ENCODE measurements around the gene MAD2L1BP. TPM values are rescaled to one million over a fixed set of nuclear protein-coding genes. Genes with fewer than 3 reads are reported as not detected.

MAD2L1BP gene
- total RNA-seq, 1 experiment from 2014 or later, result 36.6 TPM

DNA sequence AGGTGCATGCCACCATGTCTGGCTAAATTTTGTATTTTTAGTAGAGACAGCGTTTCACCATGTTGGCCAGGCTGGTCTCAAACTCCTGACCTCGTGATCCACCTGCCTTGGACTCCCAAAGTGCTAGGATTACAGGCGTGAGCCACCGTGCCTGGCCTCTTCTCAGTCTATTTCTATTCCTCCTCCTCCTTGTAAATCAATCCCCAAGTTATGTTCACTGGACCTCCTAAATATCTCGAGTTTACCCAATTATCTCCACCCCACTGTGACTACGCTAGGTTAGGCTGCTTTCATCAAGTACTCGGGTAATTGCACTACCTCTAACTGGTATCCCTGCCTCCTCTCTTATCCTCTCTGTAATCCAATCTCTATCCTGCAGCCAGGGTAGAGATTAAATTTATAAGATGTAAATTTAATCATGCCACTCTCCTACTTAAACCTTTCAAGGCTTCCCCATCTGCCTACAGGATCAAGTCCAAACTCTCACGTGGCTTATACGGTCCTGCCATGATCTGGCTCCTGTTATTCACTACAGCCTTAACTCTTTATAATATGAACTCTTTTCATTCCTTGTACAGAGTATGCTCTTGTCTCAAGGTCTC is 837 bp upstream of the MAD2L1BP start:
- ChIA-PET CTCF (no interaction called here), POLR2A (interaction anchor here (1.0 to 1.9 kb wide), 2 partner anchors 8 to 9 kb away, joined by 3 to 7 read pairs; no protein-coding TSS in a partner anchor), RAD21 (ENCODE audit: low non-redundant PET in 1 of 2, low total read pairs in 2 of 2, uncharacterized antibody in 2 of 2, unreplicated experiment in 2 of 2) (no interaction called here)
- Histone ChIP-seq H3K9me2 (ENCODE audit: insufficient read depth) (no peaks in the 10 kb centered on the region), H3K79me2 (ENCODE audit: insufficient read depth, low read length) (peaks cover 38% of the 10 kb centered on the region), H2AFZ (ENCODE audit: low read depth, low read length, poor library complexity, severe bottlenecking) (no peak overlapping the region), H3K36me3 (ENCODE audit: control insufficient read depth in 1 of 2, insufficient read depth in 2 of 2, low read length in 2 of 2) (peaks cover 8 to 13% of the 10 kb centered on the region in 2 experiments; a peak in 3 of 4 replicates), H3K4me2 (ENCODE audit: low read length) (peak overlapping the region; percentile 91), H3K9ac (ENCODE audit: low read length) (peak overlapping the region; percentile 84; the same call in 1 of the 2 replicates), H3K27ac (ENCODE audit: low read depth, low read length) (0 out of 2 replicates have a peak overlapping the region, but pooled peaks have one; percentile 84), H3K9me3 (ENCODE audit: control insufficient read depth in 1 of 2, insufficient read depth in 1 of 2, low read depth in 1 of 2, low read length in 2 of 2) (no peaks in the 10 kb centered on the region), H3K4me3 (replicated peaks in 1 of 2; ENCODE audit: low read depth in 1 of 2, low read length in 2 of 2) (no peak overlapping the region), H3K27me3 (ENCODE audit: insufficient read depth, low read length) (no peaks in the 10 kb centered on the region), H4K20me1 (ENCODE audit: insufficient read depth) (no peaks in the 10 kb centered on the region), H3K4me1 (ENCODE audit: control insufficient read depth in 1 of 2, insufficient read depth in 2 of 2, low read length in 2 of 2) (peaks cover 17 to 33% of the 10 kb centered on the region in 2 experiments)
- DNase-seq (ENCODE audit: low read depth, low spot score), result no peak
- intact Hi-C loops (cut with micrococcal nuclease), result no loop called here
- ATAC-seq, result no peak
- TF ChIP-seq FOSL1 (IDR thresholded peaks at IDR 0.05; ENCODE audit: low read depth) (no peak), CTCF (IDR thresholded peaks at IDR 0.05 in 2 of 3, conservative IDR thresholded peaks at IDR 0.05 in 1 of 3; ENCODE audit: borderline replicate concordance in 1 of 3, insufficient read depth in 1 of 3, low read depth in 2 of 3, low read length in 2 of 3) (no peak), JUND (IDR thresholded peaks at IDR 0.05) (no peak), ATF3 (IDR thresholded peaks at IDR 0.05) (no peak), SRF (IDR thresholded peaks at IDR 0.05; ENCODE audit: low read depth) (no peak), SIN3A (IDR thresholded peaks at IDR 0.05; ENCODE audit: low read depth) (no peak), POLR2AphosphoS5 (IDR thresholded peaks at IDR 0.05; ENCODE audit: low read depth, low read length) (no peak), EZH2 (IDR thresholded peaks at IDR 0.05) (no peak), ZBTB33 (IDR thresholded peaks at IDR 0.05; ENCODE audit: extremely low read depth, insufficient replicate concordance, low read length) (no peak)
- BruUV-seq (replicated peaks), result no TSS peak
